HepG2 (cell line): Measurements from ENCODE around the gene ADCY5. TPM values are rescaled to one million over a fixed set of nuclear protein-coding genes. Genes with fewer than 3 reads are reported as not detected.

Source experiments
- ATAC-seq: fragments of 200-7000 bp; cut with Tn5 transposase; 3 replicates; pipeline ENCODE4 v1.9.1; 2020; ENCODE audit warnings: mild to moderate bottlenecking, moderate library complexity
- BruUV-seq: library from RNA; stranded (reverse); fragments of 400-500 nt; replicated peaks from 2 replicates; lab custom pipeline; 2021; lab: Mats Ljungman, UMichigan
- CTCF ChIA-PET: fragments of 300-600 bp; formaldehyde crosslinking; extraction: SDS; loops from one replicate; lab custom pipeline; 2021; ENCODE audit warnings: low total read pairs, inconsistent platforms, low intra/inter-chr PET ratio; lab: Yijun Ruan, JAX
- POLR2A ChIA-PET: fragments of 350-600 bp; sonication (Branson Sonifier 250); formaldehyde crosslinking; loops from one replicate; lab custom pipeline; 2020; ENCODE audit warnings: antibody characterized with exemption, inconsistent platforms; lab: Yijun Ruan, JAX
- DNase-seq: peaks from one replicate; pipeline ENCODE4 v3.0.0-alpha.2; 2015; ENCODE audit warnings: low spot score
- FAIRE-seq: peaks from 3 replicates; lab custom pipeline; 2011; peaks lifted over from hg19 to GRCh38; lab: Jason Lieb, UNC
- H2AFZ ChIP-seq: one replicate; pipeline ENCODE4 v1.6.1; 2011; ENCODE audit warnings: low read length, inconsistent platforms
- H3K27ac ChIP-seq: fragments of 300-600 bp; 3 replicates; pipeline ENCODE4 v1.8.0; 2011; ENCODE audit warnings: mixed run types, mild to moderate bottlenecking, mixed read lengths, low read length, inconsistent platforms; ENCODE audit not compliant: insufficient read depth; ENCODE audit errors: extremely low read length
- H3K27me3 ChIP-seq, 2 experiments: fragments of 200-600 bp in 1 of 2; 2 replicates in 1 of 2; 3 replicates in 1 of 2; pipeline versions ENCODE4 v1.6.0 to v1.8.0; 2011; ENCODE audit warnings: low read length in 2 of 2, mild to moderate bottlenecking in 2 of 2, moderate library complexity in 2 of 2, inconsistent platforms in 1 of 2; ENCODE audit not compliant: insufficient read depth in 2 of 2, control insufficient read depth in 1 of 2
- H3K36me3 ChIP-seq, 2 experiments: fragments of 200-600 bp in 1 of 2; replicated peaks in 1 of 2; 2 replicates in 1 of 2; 3 replicates in 1 of 2; pipeline versions ENCODE4 v1.5.1 to v1.8.0; 2011; ENCODE audit warnings: low read length in 2 of 2, inconsistent platforms in 1 of 2; ENCODE audit not compliant: insufficient read depth in 2 of 2, control insufficient read depth in 1 of 2
- H3K4me1 ChIP-seq: 2 replicates; pipeline ENCODE4 v1.5.1; 2012; ENCODE audit warnings: low read length, inconsistent platforms; ENCODE audit not compliant: insufficient read depth
- H3K4me2 ChIP-seq: 2 replicates; pipeline ENCODE4 v1.6.0; 2011; ENCODE audit warnings: low read depth, low read length, inconsistent platforms
- H3K4me3 ChIP-seq, 3 experiments: fragments of 200-600 bp in 1 of 3; sonication (generic), shearing (Covaris generic) in 1 of 3; replicated peaks in 1 of 3; 2 replicates each; pipeline ENCODE4 v1.5.1; 2011 to 2016; ENCODE audit warnings: low read length in 3 of 3, inconsistent platforms in 2 of 3, low read depth in 2 of 3, mild to moderate bottlenecking in 2 of 3, control low read depth in 1 of 3, mixed read lengths in 1 of 3; ENCODE audit not compliant: insufficient read depth in 1 of 3
- H3K79me2 ChIP-seq: one replicate; pipeline ENCODE4 v1.6.1; 2011; ENCODE audit warnings: low read length, inconsistent platforms; ENCODE audit not compliant: insufficient read depth
- H3K9ac ChIP-seq: 2 replicates; pipeline ENCODE4 v1.6.0; 2011; ENCODE audit warnings: mild to moderate bottlenecking, low read depth, low read length, inconsistent platforms; ENCODE audit not compliant: insufficient read depth
- H3K9me3 ChIP-seq: 2 replicates; pipeline ENCODE4 v1.5.1; 2012; ENCODE audit warnings: mild to moderate bottlenecking, low read length
- H4K20me1 ChIP-seq: 2 replicates; pipeline ENCODE4 v1.6.0; 2011; ENCODE audit warnings: inconsistent platforms, mild to moderate bottlenecking, low read length, moderate library complexity; ENCODE audit not compliant: insufficient read depth
- BCLAF1 ChIP-seq: fragments of 450-650 bp; IDR thresholded peaks from 2 replicates; pipeline ENCODE4 v1.6.1; 2017; ENCODE audit warnings: mild to moderate bottlenecking
- CBFB ChIP-seq: sonication (generic); formaldehyde crosslinking; IDR thresholded peaks from 2 replicates; pipeline ENCODE4 v1.4.0; 2020; ENCODE audit warnings: missing genetic modification reagents
- GLI4 ChIP-seq: sonication (generic); formaldehyde crosslinking; IDR thresholded peaks from 2 replicates; pipeline ENCODE4 v1.5.1; 2020; ENCODE audit warnings: missing genetic modification reagents, mild to moderate bottlenecking, moderate library complexity, borderline replicate concordance
- HDAC1 ChIP-seq: sonication (generic); formaldehyde crosslinking; IDR thresholded peaks from 2 replicates; pipeline ENCODE4 v1.5.1; 2020; ENCODE audit warnings: mild to moderate bottlenecking, missing genetic modification reagents
- KDM6A ChIP-seq: IDR thresholded peaks from 2 replicates; pipeline ENCODE4 v1.6.1; 2016; ENCODE audit warnings: low read depth
- SUZ12 ChIP-seq: fragments of 150-350 bp; IDR thresholded peaks from 2 replicates; pipeline ENCODE4 v1.6.1; 2014; ENCODE audit warnings: low read depth, low read length
- ZNF276 ChIP-seq: sonication (generic); formaldehyde crosslinking; IDR thresholded peaks from 2 replicates; pipeline ENCODE4 v1.4.0; 2020; ENCODE audit warnings: mild to moderate bottlenecking, low read depth, missing genetic modification reagents
- ZNF331 ChIP-seq: sonication (generic); formaldehyde crosslinking; IDR thresholded peaks from 2 replicates; pipeline ENCODE4 v1.4.0; 2020; ENCODE audit warnings: missing genetic modification reagents
- ZNF598 ChIP-seq: sonication (generic); formaldehyde crosslinking; IDR thresholded peaks from 2 replicates; pipeline ENCODE4 v1.5.1; 2020; ENCODE audit warnings: mild to moderate bottlenecking, missing genetic modification reagents, borderline replicate concordance
- WGBS: methylation state at CpG from one replicate; pipeline ENCODE4 v1.1.6; 2017; ENCODE audit warnings: low lambda C conversion rate; 5-methylcytosine and 5-hydroxymethylcytosine counted together
- in situ Hi-C: cut with HindIII; loops from 2 replicates; pipeline ENCODE4 v1.10.0; 2017; ENCODE audit warnings: low pct_unique_long_range_greater_than_20kb; ENCODE audit not compliant: extremely low pct_ligation_motif_present
- intact Hi-C: fragments of 100-400 bp; cut with micrococcal nuclease; formaldehyde crosslinking; loops from one replicate; pipeline ENCODE4 v1.10.0; 2022; ENCODE audit not compliant: unreplicated experiment
- polyA plus RNA-seq, 8 experiments: library from polyadenylated mRNA; depleted of rRNA in 3 of 8; stranded (reverse) in 7 of 8; unstranded in 1 of 8; fragments of >200 nt; fragmentation: Illumina TruSeq in 4 of 8; extraction: Trizol in 4 of 8; gene quantifications; 2 replicates each; pipeline versions ENCODE4 v1.2.1 to v1.2.3, GENCODE V29; 2011 to 2016; ENCODE audit warnings: low read depth in 4 of 8, missing spikeins in 1 of 8, mixed read lengths in 1 of 8; ENCODE audit not compliant: insufficient read depth in 1 of 8
- total RNA-seq, 5 experiments: library from RNA; depleted of rRNA; stranded (reverse); fragments of >200 nt; fragmentation: Illumina TruSeq; extraction: Trizol; gene quantifications; 2 replicates each; pipeline ENCODE4 v1.2.3, GENCODE V29; 2016; ENCODE audit warnings: low read depth in 1 of 5

Gene ADCY5
- total and polyA plus RNA-seq, 2 of the 13 experiments (the other 11 are each of a cell fraction or from before 2014, with no cell fraction given), result not detected

GRCh38 chr3:123319760-123320159, 129.1 kb downstream of the ADCY5 start:
- POLR2A ChIA-PET, result no interaction called here
- Histone ChIP-seq H3K36me3 (no peaks in the 10 kb centered on the region), H3K9ac (no peak overlapping the region), H3K4me1 (no peaks in the 10 kb centered on the region), H3K4me3 (no peak overlapping the region), H3K79me2 (no peaks in the 10 kb centered on the region), H3K27ac (no peak overlapping the region), H4K20me1 (no peaks in the 10 kb centered on the region), H3K27me3 (peaks cover 6 to 52% of the 10 kb centered on the region in 2 experiments; a peak in 3 of 5 replicates), H3K4me2 (no peak overlapping the region), H3K9me3 (no peaks in the 10 kb centered on the region), H2AFZ (no peak overlapping the region)
- intact Hi-C loops (no loop called here), in situ Hi-C loops (no loop called here)
- TF ChIP-seq ZNF276 (CRISPR knock-in tag) (no peak), SUZ12 (no peak), HDAC1 (CRISPR knock-in tag) (no peak), CBFB (CRISPR knock-in tag) (no peak), ZNF331 (CRISPR knock-in tag) (no peak), GLI4 (CRISPR knock-in tag) (no peak), BCLAF1 (no peak), KDM6A (no peak), ZNF598 (CRISPR knock-in tag) (no peak)
- CTCF ChIA-PET, result no interaction called here
- no peak for FAIRE-seq
- no TSS peak for BruUV-seq
- no peak for ATAC-seq
- 21% methylated on average over 7 of the region's 10 CpGs for WGBS
- no peak for DNase-seq
